ENCODE results near the gene CAMTA1. TPM values are rescaled to one million over a fixed set of nuclear protein-coding genes. Genes with fewer than 3 reads are reported as not detected.

The CAMTA1 gene
- polyA plus RNA-seq, 1 of the 3 experiments (the other 2 are of a cell fraction), result 63.1 TPM

- Histone ChIP-seq H3K4me1 (ENCODE audit: control insufficient read depth in 1 of 2, insufficient read depth in 2 of 2, low read depth in 1 of 2, low read length in 1 of 2) (peaks cover 0 to 30% of the 10 kb centered on the region in 2 experiments; a peak in 2 of 4 replicates), H3F3A (replicated peaks; ENCODE audit: insufficient read depth) (no peaks in the 10 kb centered on the region)
- TF ChIP-seq TAF1 (IDR thresholded peaks at IDR 0.05; ENCODE audit: borderline replicate concordance, low read depth, low read length), result no peak
- no peak for TF ChIP-seq GATA2 (CRISPR knock-in tag; IDR thresholded peaks at IDR 0.05)
- TF ChIP-seq REST (IDR thresholded peaks at IDR 0.05; ENCODE audit: low read depth, low read length), result no peak
- TF ChIP-seq PBX3 (IDR thresholded peaks at IDR 0.05), result no peak
- no peak for TF ChIP-seq CHD2 (IDR thresholded peaks at IDR 0.05; ENCODE audit: low read length, partially characterized antibody)
Observed at GRCh38 chr1:7345516-7345915, 560.3 kb downstream of the CAMTA1 start.

GRCh38 chr1:7346070-7346596 lies 560.9 kb downstream of the CAMTA1 start:
- peaks cover 0 to 28% of the 10 kb centered on the region in 2 experiments; a peak in 2 of 4 replicates for H3K4me1 ChIP-seq (ENCODE audit: control insufficient read depth in 1 of 2, insufficient read depth in 2 of 2, low read depth in 1 of 2, low read length in 1 of 2)
- H3K27ac ChIP-seq (ENCODE audit: low read depth in 2 of 2, low read length in 1 of 2), result no peak overlapping the region
- H3K9ac ChIP-seq, result no peak overlapping the region
- POLR2A ChIA-PET, result no interaction called here
- H3K4me3 ChIP-seq (ENCODE audit: low read depth in 2 of 2, low read length in 1 of 2), result no peak overlapping the region
- H3K9me2 ChIP-seq, result no peaks in the 10 kb centered on the region
- CTCF ChIA-PET, result interaction anchor here (1.5 to 1.9 kb wide), 2 partner anchors 10 to 304 kb away, joined by 4 to 6 read pairs; no protein-coding TSS in a partner anchor
- 95% methylated on average over 3 of the region's 3 CpGs for WGBS (ENCODE audit: low lambda C conversion rate)
- no peaks in the 10 kb centered on the region for H3K79me2 ChIP-seq (ENCODE audit: insufficient read depth)
- no peak for DNase-seq
- no peaks in the 10 kb centered on the region for H3F3A ChIP-seq (replicated peaks; ENCODE audit: insufficient read depth)
- H2AFZ ChIP-seq (ENCODE audit: low read depth), result no peak overlapping the region
- no peaks in the 10 kb centered on the region for H4K20me1 ChIP-seq (ENCODE audit: insufficient read depth)
- no peaks in the 10 kb centered on the region for H3K9me3 ChIP-seq
- no peak overlapping the region for H3K4me2 ChIP-seq
- no peaks in the 10 kb centered on the region for H3K36me3 ChIP-seq (replicated peaks in 1 of 2; ENCODE audit: control insufficient read depth in 1 of 2, insufficient read depth in 2 of 2, low read length in 1 of 2)
- no peaks in the 10 kb centered on the region for H3K27me3 ChIP-seq (ENCODE audit: insufficient read depth)
- no peak for TF ChIP-seq CHD2 (IDR thresholded peaks at IDR 0.05; ENCODE audit: low read length, partially characterized antibody)
- TF ChIP-seq FOSL2 (IDR thresholded peaks at IDR 0.05; ENCODE audit: borderline replicate concordance, low read depth), result no peak
- TF ChIP-seq RFX5 (IDR thresholded peaks at IDR 0.05; ENCODE audit: low read length), result no peak
- TF ChIP-seq NRF1 (IDR thresholded peaks at IDR 0.05; ENCODE audit: low read depth, low read length), result no peak
- TF ChIP-seq FOXJ3 (CRISPR knock-in tag; IDR thresholded peaks at IDR 0.05), result no peak
- TF ChIP-seq YY1 (IDR thresholded peaks at IDR 0.05; ENCODE audit: low read depth), result no peak
- no peak for TF ChIP-seq POLR2AphosphoS5 (IDR thresholded peaks at IDR 0.05; ENCODE audit: low read depth, low read length)
- TF ChIP-seq RXRA (IDR thresholded peaks at IDR 0.05; ENCODE audit: borderline replicate concordance, low read depth), result no peak
- no peak for TF ChIP-seq GATA2 (CRISPR knock-in tag; IDR thresholded peaks at IDR 0.05)
- TF ChIP-seq MEF2A (IDR thresholded peaks at IDR 0.05; ENCODE audit: borderline replicate concordance, low read depth), result no peak
- no peak for TF ChIP-seq PBX3 (IDR thresholded peaks at IDR 0.05)
- no peak; the same call in 1 of the 2 replicates for TF ChIP-seq CTCF (IDR thresholded peaks at IDR 0.05)
- no peak for TF ChIP-seq REST (IDR thresholded peaks at IDR 0.05; ENCODE audit: low read depth, low read length)

More at GRCh38 chr1:7345516-7345915, 560.3 kb downstream of the CAMTA1 start:
- Histone ChIP-seq H3K9me2 (no peaks in the 10 kb centered on the region), H4K20me1 (ENCODE audit: insufficient read depth) (no peaks in the 10 kb centered on the region), H3K27me3 (ENCODE audit: insufficient read depth) (no peaks in the 10 kb centered on the region), H3K4me3 (ENCODE audit: low read depth in 2 of 2, low read length in 1 of 2) (no peak overlapping the region), H3K4me2 (no peak overlapping the region), H3K36me3 (replicated peaks in 1 of 2; ENCODE audit: control insufficient read depth in 1 of 2, insufficient read depth in 2 of 2, low read length in 1 of 2) (no peaks in the 10 kb centered on the region), H3K9ac (no peak overlapping the region), H3K79me2 (ENCODE audit: insufficient read depth) (no peaks in the 10 kb centered on the region), H3K27ac (ENCODE audit: low read depth in 2 of 2, low read length in 1 of 2) (no peak overlapping the region), H2AFZ (ENCODE audit: low read depth) (no peak overlapping the region), H3K9me3 (no peaks in the 10 kb centered on the region)
- ChIA-PET POLR2A (no interaction called here), CTCF (interaction anchor here (1.9 kb wide), 1 partner anchor 9 kb away, joined by 6 read pairs; no protein-coding TSS in a partner anchor)
- 100% methylated on average over 2 of the region's 3 CpGs for WGBS (ENCODE audit: low lambda C conversion rate)
- DNase-seq, result no peak
